WTC11 (cell line): ENCODE measurements around the gene PIK3IP1. TPM values are rescaled to one million over a fixed set of nuclear protein-coding genes. Genes with fewer than 3 reads are reported as not detected.

Experiments
- ATAC-seq: fragments of 200-7000 bp; cut with Tn5 transposase; 2 replicates; pipeline ENCODE4 v1.10.0; 2021; ENCODE audit warnings: mild to moderate bottlenecking, moderate library complexity
- CTCF ChIA-PET: fragments of 300-600 bp; sonication (Branson Sonifier 250); formaldehyde crosslinking; loops from one replicate; lab custom pipeline; 2021; ENCODE audit warnings: antibody characterized with exemption; lab: Charles Lee
- POLR2A ChIA-PET: fragments of 350-600 bp; sonication (Branson Sonifier 250); formaldehyde crosslinking; loops from one replicate; lab custom pipeline; 2021; ENCODE audit warnings: antibody characterized with exemption; lab: Charles Lee
- DNase-seq: peaks from one replicate; pipeline ENCODE4 v3.0.0; 2021; ENCODE audit warnings: low spot score
- H3K27ac Mint-ChIP-seq: 2 replicates; pipeline ENCODE4 v1.8.0; 2021; ENCODE audit warnings: mixed read lengths
- H3K27me3 Mint-ChIP-seq: 2 replicates; pipeline ENCODE4 v1.8.0; 2021; ENCODE audit warnings: low read depth, mild to moderate bottlenecking, moderate library complexity, mixed read lengths
- H3K36me3 Mint-ChIP-seq: 2 replicates; pipeline ENCODE4 v1.8.0; 2021; ENCODE audit warnings: mixed read lengths
- H3K4me1 Mint-ChIP-seq: 2 replicates; pipeline ENCODE4 v1.8.0; 2022; ENCODE audit warnings: mixed read lengths
- H3K4me3 Mint-ChIP-seq: 2 replicates; pipeline ENCODE4 v1.8.0; 2021; ENCODE audit warnings: mild to moderate bottlenecking, moderate library complexity, mixed read lengths
- H3K9me3 Mint-ChIP-seq: 2 replicates; pipeline ENCODE4 v1.8.0; 2021; ENCODE audit warnings: mixed read lengths
- ESRRA ChIP-seq: sonication (generic); formaldehyde crosslinking; IDR thresholded peaks from 2 replicates; pipeline ENCODE4 v1.8.1; 2022; ENCODE audit warnings: mild to moderate bottlenecking, missing genetic modification reagents, borderline replicate concordance
- ETV6 ChIP-seq: sonication (generic); formaldehyde crosslinking; IDR thresholded peaks from 2 replicates; pipeline ENCODE4 v1.8.1; 2022; ENCODE audit warnings: mild to moderate bottlenecking, missing genetic modification reagents
- FOXJ3 ChIP-seq: sonication (generic); formaldehyde crosslinking; IDR thresholded peaks from 2 replicates; pipeline ENCODE4 v1.9.0; 2021; ENCODE audit warnings: missing genetic modification reagents, mild to moderate bottlenecking, borderline replicate concordance
- FOXP1 ChIP-seq: sonication (generic); formaldehyde crosslinking; IDR thresholded peaks from 2 replicates; pipeline ENCODE4 v1.8.0; 2022; ENCODE audit warnings: missing genetic modification reagents, mild to moderate bottlenecking, moderate library complexity, borderline replicate concordance
- GABPB1 ChIP-seq: sonication (generic); formaldehyde crosslinking; IDR thresholded peaks from 2 replicates; pipeline ENCODE4 v1.8.1; 2023; ENCODE audit warnings: mild to moderate bottlenecking, missing genetic modification reagents
- HMGA2 ChIP-seq: fragments of 250-450 bp; sonication (Bioruptor Pico); IDR thresholded peaks from 2 replicates; pipeline ENCODE4 v1.4.0; 2021; ENCODE audit warnings: mild to moderate bottlenecking, moderate library complexity
- KAT7 ChIP-seq: sonication (generic); formaldehyde crosslinking; IDR thresholded peaks from 2 replicates; pipeline ENCODE4 v1.8.1; 2023; ENCODE audit warnings: missing genetic modification reagents, mild to moderate bottlenecking, borderline replicate concordance
- NFYB ChIP-seq: sonication (generic); formaldehyde crosslinking; conservative IDR thresholded peaks from 2 replicates; pipeline ENCODE4 v1.8.0; 2022; ENCODE audit warnings: low read depth, missing genetic modification reagents
- NR2C2 ChIP-seq: sonication (generic); formaldehyde crosslinking; IDR thresholded peaks from 2 replicates; pipeline ENCODE4 v1.8.0; 2022; ENCODE audit warnings: mild to moderate bottlenecking, missing genetic modification reagents
- TEAD1 ChIP-seq: sonication (generic); formaldehyde crosslinking; IDR thresholded peaks from 2 replicates; pipeline ENCODE4 v1.8.0; 2022; ENCODE audit warnings: mild to moderate bottlenecking, missing genetic modification reagents
- TP53 ChIP-seq: sonication (generic); formaldehyde crosslinking; IDR thresholded peaks from 2 replicates; pipeline ENCODE4 v1.8.1; 2023; ENCODE audit warnings: mild to moderate bottlenecking, missing genetic modification reagents
- ZNF219 ChIP-seq: sonication (generic); formaldehyde crosslinking; IDR thresholded peaks from 2 replicates; pipeline ENCODE4 v1.8.0; 2023; ENCODE audit warnings: missing genetic modification reagents, mild to moderate bottlenecking, borderline replicate concordance
- total RNA-seq: library from RNA; stranded (reverse); gene quantifications from 3 replicates; pipeline ENCODE4 v1.2.3, GENCODE V29; 2021
- TF ChIP-seq, protein P1 (sequence below): sonication (generic); formaldehyde crosslinking; IDR thresholded peaks from 2 replicates; pipeline ENCODE4 v1.8.1; 2022; ENCODE audit warnings: low read depth, mild to moderate bottlenecking, moderate library complexity, missing genetic modification reagents, borderline replicate concordance
- TF ChIP-seq, protein P2 (sequence below): sonication (generic); formaldehyde crosslinking; IDR thresholded peaks from 2 replicates; pipeline ENCODE4 v1.8.0; 2023; ENCODE audit warnings: missing genetic modification reagents, mild to moderate bottlenecking, borderline replicate concordance
- TF ChIP-seq, protein P3 (sequence below): sonication (generic); formaldehyde crosslinking; IDR thresholded peaks from 2 replicates; pipeline ENCODE4 v1.8.1; 2022; ENCODE audit warnings: low read depth, missing genetic modification reagents, borderline replicate concordance
- TF ChIP-seq, protein P4 (sequence below): sonication (generic); formaldehyde crosslinking; IDR thresholded peaks from 2 replicates; pipeline ENCODE4 v1.8.0; 2022; ENCODE audit warnings: missing genetic modification reagents
- TF ChIP-seq, protein P5 (sequence below): fragments of 250-450 bp; sonication (Bioruptor Pico); IDR thresholded peaks from 2 replicates; pipeline ENCODE4 v1.9.0; 2021; ENCODE audit warnings: mild to moderate bottlenecking

Gene PIK3IP1
- total RNA-seq, 1 experiment from 2014 or later = 2.0 TPM

DNA sequence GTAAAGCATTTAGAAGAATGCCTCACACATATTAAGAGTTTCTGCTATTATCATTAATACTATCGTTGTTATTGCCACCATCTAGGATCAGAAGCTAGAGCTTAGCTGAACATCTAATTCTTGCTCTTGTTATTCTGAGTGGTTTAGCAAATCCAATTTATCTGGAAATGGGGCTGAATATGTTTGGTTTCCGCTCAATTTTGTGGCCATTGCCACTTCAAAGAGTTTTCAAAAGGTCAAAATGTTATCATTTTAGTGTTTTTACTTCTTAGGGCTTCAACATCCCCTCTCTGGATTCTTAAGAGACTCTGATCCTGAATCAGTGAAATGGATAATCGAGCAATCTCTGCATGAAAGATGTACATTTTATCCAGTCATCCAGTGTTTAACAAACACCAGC lies 10.2 kb upstream of the PIK3IP1 start:
- Mint-ChIP-seq H3K4me3 (no peak overlapping the region), H3K36me3 (no peaks in the 10 kb centered on the region), H3K27me3 (no peaks in the 10 kb centered on the region), H3K27ac (no peak overlapping the region), H3K9me3 (no peaks in the 10 kb centered on the region), H3K4me1 (peaks cover 5% of the 10 kb centered on the region; the same call in 1 of the 2 replicates)
- POLR2A ChIA-PET = no interaction called here
- no peak for DNase-seq
- TF ChIP-seq, protein P1, sequence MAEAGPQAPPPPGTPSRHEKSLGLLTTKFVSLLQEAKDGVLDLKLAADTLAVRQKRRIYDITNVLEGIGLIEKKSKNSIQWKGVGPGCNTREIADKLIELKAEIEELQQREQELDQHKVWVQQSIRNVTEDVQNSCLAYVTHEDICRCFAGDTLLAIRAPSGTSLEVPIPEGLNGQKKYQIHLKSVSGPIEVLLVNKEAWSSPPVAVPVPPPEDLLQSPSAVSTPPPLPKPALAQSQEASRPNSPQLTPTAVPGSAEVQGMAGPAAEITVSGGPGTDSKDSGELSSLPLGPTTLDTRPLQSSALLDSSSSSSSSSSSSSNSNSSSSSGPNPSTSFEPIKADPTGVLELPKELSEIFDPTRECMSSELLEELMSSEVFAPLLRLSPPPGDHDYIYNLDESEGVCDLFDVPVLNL (CRISPR knock-in tag) = no peak
- no peak for TF ChIP-seq TP53 (CRISPR knock-in tag)
- TF ChIP-seq NR2C2 (CRISPR knock-in tag) = no peak
- no peak for TF ChIP-seq GABPB1 (CRISPR knock-in tag)
- TF ChIP-seq, protein P2, sequence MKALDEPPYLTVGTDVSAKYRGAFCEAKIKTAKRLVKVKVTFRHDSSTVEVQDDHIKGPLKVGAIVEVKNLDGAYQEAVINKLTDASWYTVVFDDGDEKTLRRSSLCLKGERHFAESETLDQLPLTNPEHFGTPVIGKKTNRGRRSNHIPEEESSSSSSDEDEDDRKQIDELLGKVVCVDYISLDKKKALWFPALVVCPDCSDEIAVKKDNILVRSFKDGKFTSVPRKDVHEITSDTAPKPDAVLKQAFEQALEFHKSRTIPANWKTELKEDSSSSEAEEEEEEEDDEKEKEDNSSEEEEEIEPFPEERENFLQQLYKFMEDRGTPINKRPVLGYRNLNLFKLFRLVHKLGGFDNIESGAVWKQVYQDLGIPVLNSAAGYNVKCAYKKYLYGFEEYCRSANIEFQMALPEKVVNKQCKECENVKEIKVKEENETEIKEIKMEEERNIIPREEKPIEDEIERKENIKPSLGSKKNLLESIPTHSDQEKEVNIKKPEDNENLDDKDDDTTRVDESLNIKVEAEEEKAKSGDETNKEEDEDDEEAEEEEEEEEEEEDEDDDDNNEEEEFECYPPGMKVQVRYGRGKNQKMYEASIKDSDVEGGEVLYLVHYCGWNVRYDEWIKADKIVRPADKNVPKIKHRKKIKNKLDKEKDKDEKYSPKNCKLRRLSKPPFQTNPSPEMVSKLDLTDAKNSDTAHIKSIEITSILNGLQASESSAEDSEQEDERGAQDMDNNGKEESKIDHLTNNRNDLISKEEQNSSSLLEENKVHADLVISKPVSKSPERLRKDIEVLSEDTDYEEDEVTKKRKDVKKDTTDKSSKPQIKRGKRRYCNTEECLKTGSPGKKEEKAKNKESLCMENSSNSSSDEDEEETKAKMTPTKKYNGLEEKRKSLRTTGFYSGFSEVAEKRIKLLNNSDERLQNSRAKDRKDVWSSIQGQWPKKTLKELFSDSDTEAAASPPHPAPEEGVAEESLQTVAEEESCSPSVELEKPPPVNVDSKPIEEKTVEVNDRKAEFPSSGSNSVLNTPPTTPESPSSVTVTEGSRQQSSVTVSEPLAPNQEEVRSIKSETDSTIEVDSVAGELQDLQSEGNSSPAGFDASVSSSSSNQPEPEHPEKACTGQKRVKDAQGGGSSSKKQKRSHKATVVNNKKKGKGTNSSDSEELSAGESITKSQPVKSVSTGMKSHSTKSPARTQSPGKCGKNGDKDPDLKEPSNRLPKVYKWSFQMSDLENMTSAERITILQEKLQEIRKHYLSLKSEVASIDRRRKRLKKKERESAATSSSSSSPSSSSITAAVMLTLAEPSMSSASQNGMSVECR (CRISPR knock-in tag) = no peak
- TF ChIP-seq, protein P3, sequence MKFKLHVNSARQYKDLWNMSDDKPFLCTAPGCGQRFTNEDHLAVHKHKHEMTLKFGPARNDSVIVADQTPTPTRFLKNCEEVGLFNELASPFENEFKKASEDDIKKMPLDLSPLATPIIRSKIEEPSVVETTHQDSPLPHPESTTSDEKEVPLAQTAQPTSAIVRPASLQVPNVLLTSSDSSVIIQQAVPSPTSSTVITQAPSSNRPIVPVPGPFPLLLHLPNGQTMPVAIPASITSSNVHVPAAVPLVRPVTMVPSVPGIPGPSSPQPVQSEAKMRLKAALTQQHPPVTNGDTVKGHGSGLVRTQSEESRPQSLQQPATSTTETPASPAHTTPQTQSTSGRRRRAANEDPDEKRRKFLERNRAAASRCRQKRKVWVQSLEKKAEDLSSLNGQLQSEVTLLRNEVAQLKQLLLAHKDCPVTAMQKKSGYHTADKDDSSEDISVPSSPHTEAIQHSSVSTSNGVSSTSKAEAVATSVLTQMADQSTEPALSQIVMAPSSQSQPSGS (CRISPR knock-in tag) = no peak
- no peak for TF ChIP-seq ETV6 (CRISPR knock-in tag)
- no peak for TF ChIP-seq KAT7
- no peak for TF ChIP-seq ESRRA
- TF ChIP-seq NFYB (CRISPR knock-in tag) = no peak
- no peak for TF ChIP-seq ZNF219 (CRISPR knock-in tag)
- no peak for TF ChIP-seq TEAD1 (CRISPR knock-in tag)
- CTCF ChIA-PET = interaction anchor here (1.1 to 7.5 kb wide), 3 partner anchors 10 to 30 kb away, joined by 5 to 54 read pairs (median 20); partner anchors contain the start of gene PIK3IP1
- no peak for ATAC-seq

DNA sequence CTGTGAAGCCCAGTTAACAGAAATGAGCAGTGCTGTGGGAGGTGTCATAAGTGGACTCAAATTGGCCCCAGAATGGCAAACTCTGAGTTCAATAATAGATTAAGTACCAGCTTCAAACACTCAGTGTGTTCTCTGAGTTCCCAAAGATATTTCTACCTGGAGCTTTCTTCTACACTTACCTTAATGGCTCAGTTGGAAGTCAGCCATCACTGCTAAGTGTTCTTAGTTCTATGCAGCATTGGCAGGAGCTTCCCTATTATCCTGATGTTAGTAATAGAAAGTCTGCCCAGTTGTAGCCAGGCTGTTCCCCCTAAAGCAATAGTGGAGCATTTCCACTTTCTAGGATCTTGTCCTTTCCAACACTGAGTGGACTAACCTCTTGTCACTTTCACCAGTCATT lies 9.7 kb upstream of the PIK3IP1 start:
- ChIA-PET POLR2A (no interaction called here), CTCF (interaction anchor here (1.1 to 7.5 kb wide), 3 partner anchors 9 to 29 kb away, joined by 5 to 54 read pairs (median 20); partner anchors contain the start of gene PIK3IP1)
- Mint-ChIP-seq H3K27ac (no peak overlapping the region), H3K27me3 (no peaks in the 10 kb centered on the region), H3K4me1 (peaks cover 5% of the 10 kb centered on the region; the same call in 1 of the 2 replicates), H3K9me3 (no peaks in the 10 kb centered on the region), H3K4me3 (no peak overlapping the region), H3K36me3 (no peaks in the 10 kb centered on the region)
- DNase-seq = no peak
- no peak for TF ChIP-seq HMGA2 (CRISPR knock-in tag)
- TF ChIP-seq, protein P4, sequence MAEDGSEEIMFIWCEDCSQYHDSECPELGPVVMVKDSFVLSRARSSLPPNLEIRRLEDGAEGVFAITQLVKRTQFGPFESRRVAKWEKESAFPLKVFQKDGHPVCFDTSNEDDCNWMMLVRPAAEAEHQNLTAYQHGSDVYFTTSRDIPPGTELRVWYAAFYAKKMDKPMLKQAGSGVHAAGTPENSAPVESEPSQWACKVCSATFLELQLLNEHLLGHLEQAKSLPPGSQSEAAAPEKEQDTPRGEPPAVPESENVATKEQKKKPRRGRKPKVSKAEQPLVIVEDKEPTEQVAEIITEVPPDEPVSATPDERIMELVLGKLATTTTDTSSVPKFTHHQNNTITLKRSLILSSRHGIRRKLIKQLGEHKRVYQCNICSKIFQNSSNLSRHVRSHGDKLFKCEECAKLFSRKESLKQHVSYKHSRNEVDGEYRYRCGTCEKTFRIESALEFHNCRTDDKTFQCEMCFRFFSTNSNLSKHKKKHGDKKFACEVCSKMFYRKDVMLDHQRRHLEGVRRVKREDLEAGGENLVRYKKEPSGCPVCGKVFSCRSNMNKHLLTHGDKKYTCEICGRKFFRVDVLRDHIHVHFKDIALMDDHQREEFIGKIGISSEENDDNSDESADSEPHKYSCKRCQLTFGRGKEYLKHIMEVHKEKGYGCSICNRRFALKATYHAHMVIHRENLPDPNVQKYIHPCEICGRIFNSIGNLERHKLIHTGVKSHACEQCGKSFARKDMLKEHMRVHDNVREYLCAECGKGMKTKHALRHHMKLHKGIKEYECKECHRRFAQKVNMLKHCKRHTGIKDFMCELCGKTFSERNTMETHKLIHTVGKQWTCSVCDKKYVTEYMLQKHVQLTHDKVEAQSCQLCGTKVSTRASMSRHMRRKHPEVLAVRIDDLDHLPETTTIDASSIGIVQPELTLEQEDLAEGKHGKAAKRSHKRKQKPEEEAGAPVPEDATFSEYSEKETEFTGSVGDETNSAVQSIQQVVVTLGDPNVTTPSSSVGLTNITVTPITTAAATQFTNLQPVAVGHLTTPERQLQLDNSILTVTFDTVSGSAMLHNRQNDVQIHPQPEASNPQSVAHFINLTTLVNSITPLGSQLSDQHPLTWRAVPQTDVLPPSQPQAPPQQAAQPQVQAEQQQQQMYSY (CRISPR knock-in tag) = no peak
- no peak for TF ChIP-seq FOXJ3 (CRISPR knock-in tag)
- TF ChIP-seq NR2C2 (CRISPR knock-in tag) = no peak
- TF ChIP-seq FOXP1 = no peak
- TF ChIP-seq, protein P5, sequence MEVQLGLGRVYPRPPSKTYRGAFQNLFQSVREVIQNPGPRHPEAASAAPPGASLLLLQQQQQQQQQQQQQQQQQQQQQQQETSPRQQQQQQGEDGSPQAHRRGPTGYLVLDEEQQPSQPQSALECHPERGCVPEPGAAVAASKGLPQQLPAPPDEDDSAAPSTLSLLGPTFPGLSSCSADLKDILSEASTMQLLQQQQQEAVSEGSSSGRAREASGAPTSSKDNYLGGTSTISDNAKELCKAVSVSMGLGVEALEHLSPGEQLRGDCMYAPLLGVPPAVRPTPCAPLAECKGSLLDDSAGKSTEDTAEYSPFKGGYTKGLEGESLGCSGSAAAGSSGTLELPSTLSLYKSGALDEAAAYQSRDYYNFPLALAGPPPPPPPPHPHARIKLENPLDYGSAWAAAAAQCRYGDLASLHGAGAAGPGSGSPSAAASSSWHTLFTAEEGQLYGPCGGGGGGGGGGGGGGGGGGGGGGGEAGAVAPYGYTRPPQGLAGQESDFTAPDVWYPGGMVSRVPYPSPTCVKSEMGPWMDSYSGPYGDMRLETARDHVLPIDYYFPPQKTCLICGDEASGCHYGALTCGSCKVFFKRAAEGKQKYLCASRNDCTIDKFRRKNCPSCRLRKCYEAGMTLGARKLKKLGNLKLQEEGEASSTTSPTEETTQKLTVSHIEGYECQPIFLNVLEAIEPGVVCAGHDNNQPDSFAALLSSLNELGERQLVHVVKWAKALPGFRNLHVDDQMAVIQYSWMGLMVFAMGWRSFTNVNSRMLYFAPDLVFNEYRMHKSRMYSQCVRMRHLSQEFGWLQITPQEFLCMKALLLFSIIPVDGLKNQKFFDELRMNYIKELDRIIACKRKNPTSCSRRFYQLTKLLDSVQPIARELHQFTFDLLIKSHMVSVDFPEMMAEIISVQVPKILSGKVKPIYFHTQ (CRISPR knock-in tag) = no peak
- peak; percentile 53 for ATAC-seq
